NB4 (cell line): ENCODE measurements around the gene TLK1.

Source experiments
- CTCF ChIP-seq: IDR thresholded peaks from one replicate; pipeline ENCODE4 v1.5.1; 2012; ENCODE audit warnings: low read depth, low read length
- MAX ChIP-seq: IDR thresholded peaks from 2 replicates; pipeline ENCODE4 v1.6.1; 2011; ENCODE audit warnings: low read depth, low read length
- MYC ChIP-seq: IDR thresholded peaks from 2 replicates; pipeline ENCODE4 v1.6.1; 2011; ENCODE audit warnings: low read depth, low read length
- POLR2A ChIP-seq: IDR thresholded peaks from 2 replicates; pipeline ENCODE4 v1.6.1; 2011; ENCODE audit warnings: mild to moderate bottlenecking; ENCODE audit not compliant: insufficient read length; ENCODE audit errors: extremely low read depth

- TF ChIP-seq MYC = no peak
- TF ChIP-seq CTCF = no peak
- TF ChIP-seq POLR2A = no peak
- TF ChIP-seq MAX = no peak
These were observed 111.0 kb downstream of the TLK1 start for GRCh38 chr2:171049691-171050090.
